HEK293T (cell line): ENCODE measurements around the gene DCAF5.

Source experiments
- CTBP1 ChIP-seq: fragments of 450-650 bp; IDR thresholded peaks from 2 replicates; pipeline ENCODE4 v1.6.1; 2016; ENCODE audit warnings: borderline replicate concordance
- ELF4 ChIP-seq: fragments of 450-650 bp; IDR thresholded peaks from 2 replicates; pipeline ENCODE4 v1.6.1; 2017; ENCODE audit warnings: antibody characterized with exemption
- NFRKB ChIP-seq: fragments of 450-650 bp; IDR thresholded peaks from 2 replicates; pipeline ENCODE4 v1.6.1; 2016; ENCODE audit warnings: mild to moderate bottlenecking, moderate library complexity
- SP1 ChIP-seq: fragments of 450-650 bp; IDR thresholded peaks from 2 replicates; pipeline ENCODE4 v1.6.1; 2017
- SUZ12 ChIP-seq: fragments of 450-650 bp; IDR thresholded peaks from 2 replicates; pipeline ENCODE4 v1.6.1; 2016; ENCODE audit warnings: mild to moderate bottlenecking

- no peak for TF ChIP-seq SP1
- TF ChIP-seq SUZ12: no peak
- TF ChIP-seq ELF4: no peak
- no peak for TF ChIP-seq NFRKB
- TF ChIP-seq CTBP1: no peak
Measured at GRCh38 chr14:69193721-69194120, 40.8 kb upstream of the DCAF5 start.
